NB4 (cell line): ENCODE data around the gene RIIAD1.

Experiments
- DNase-seq: peaks from one replicate; pipeline ENCODE4 v3.0.0; 2010; ENCODE audit warnings: low read depth
- H3K4me3 ChIP-seq: one replicate; pipeline ENCODE4 v1.5.1; 2011; ENCODE audit warnings: mild to moderate bottlenecking, low read depth, low read length, moderate library complexity
- CTCF ChIP-seq: IDR thresholded peaks from one replicate; pipeline ENCODE4 v1.5.1; 2012; ENCODE audit warnings: low read depth, low read length
- MAX ChIP-seq: IDR thresholded peaks from 2 replicates; pipeline ENCODE4 v1.6.1; 2011; ENCODE audit warnings: low read depth, low read length
- MYC ChIP-seq: IDR thresholded peaks from 2 replicates; pipeline ENCODE4 v1.6.1; 2011; ENCODE audit warnings: low read depth, low read length
- POLR2A ChIP-seq: IDR thresholded peaks from 2 replicates; pipeline ENCODE4 v1.6.1; 2011; ENCODE audit warnings: mild to moderate bottlenecking; ENCODE audit not compliant: insufficient read length; ENCODE audit errors: extremely low read depth

Gene RIIAD1

GRCh38 chr1:151720125-151720524 is 1.2 kb upstream of the RIIAD1 start:
- H3K4me3 ChIP-seq, result no peak overlapping the region
- TF ChIP-seq POLR2A (no peak), CTCF (no peak), MAX (no peak), MYC (no peak)
- no peak for DNase-seq

GRCh38 chr1:151720554-151720953 is 768 bp upstream of the RIIAD1 start:
- TF ChIP-seq CTCF (no peak), MAX (no peak), MYC (no peak), POLR2A (no peak)
- H3K4me3 ChIP-seq, result no peak overlapping the region
- no peak for DNase-seq

- no peak for DNase-seq
- H3K4me3 ChIP-seq, result no peak overlapping the region
Measured at GRCh38 chr1:151721788-151722510, 627 bp downstream of the RIIAD1 start.

GRCh38 chr1:151723726-151724370 is 2.5 kb downstream of the RIIAD1 start:
- no peak overlapping the region for H3K4me3 ChIP-seq
- no peak for TF ChIP-seq MYC
- no peak for TF ChIP-seq CTCF
- TF ChIP-seq POLR2A, result no peak
- no peak for TF ChIP-seq MAX
- no peak for DNase-seq

More at GRCh38 chr1:151721788-151722510, 627 bp downstream of the RIIAD1 start:
- no peak for TF ChIP-seq CTCF
- TF ChIP-seq POLR2A, result no peak
- no peak for TF ChIP-seq MYC
- TF ChIP-seq MAX, result no peak

GRCh38 chr1:151728151-151729054 is 7.1 kb downstream of the RIIAD1 start:
- no peak overlapping the region for H3K4me3 ChIP-seq
- no peak for DNase-seq
- no peak for TF ChIP-seq CTCF
- no peak for TF ChIP-seq MYC
- no peak for TF ChIP-seq POLR2A
- no peak for TF ChIP-seq MAX
